ENCODE measurements around the gene ISG15.
"Not testable (repeated sequence)": the region's sequence is repeated elsewhere in the genome, so short reads cannot be mapped to it uniquely, and the experiment has no call there.

Gene ISG15

GRCh38 chr1:985126-985525, 28.2 kb upstream of the ISG15 start:
- H3K4me3 ChIP-seq (replicated peaks; ENCODE audit: low read depth, low read length) = no peak overlapping the region
- no peak for DNase-seq (ENCODE audit: low read depth)
- TF ChIP-seq CTCF (IDR thresholded peaks at IDR 0.05; ENCODE audit: low read length, missing control alignments) = no peak

GRCh38 chr1:988061-988460, 25.2 kb upstream of the ISG15 start:
- not testable (repeated sequence) for H3K4me3 ChIP-seq (replicated peaks; ENCODE audit: low read depth, low read length); DNase-seq (ENCODE audit: low read depth)

GRCh38 chr1:991275-991674, 22.0 kb upstream of the ISG15 start:
- not testable (repeated sequence) for H3K4me3 ChIP-seq (replicated peaks; ENCODE audit: low read depth, low read length); DNase-seq (ENCODE audit: low read depth)

GRCh38 chr1:991895-992294, 21.4 kb upstream of the ISG15 start:
- no peak overlapping the region for H3K4me3 ChIP-seq (replicated peaks; ENCODE audit: low read depth, low read length)
- DNase-seq (ENCODE audit: low read depth) = no peak

GRCh38 chr1:992362-992761, 20.9 kb upstream of the ISG15 start:
- DNase-seq (ENCODE audit: low read depth) = no peak
- no peak for TF ChIP-seq CTCF (IDR thresholded peaks at IDR 0.05; ENCODE audit: low read length, missing control alignments)

More at GRCh38 chr1:991895-992294, 21.4 kb upstream of the ISG15 start:
- TF ChIP-seq CTCF (IDR thresholded peaks at IDR 0.05; ENCODE audit: low read length, missing control alignments) = no peak

GRCh38 chr1:993379-993995, 19.8 kb upstream of the ISG15 start:
- H3K4me3 ChIP-seq (replicated peaks; ENCODE audit: low read depth, low read length) = no peak overlapping the region
- TF ChIP-seq CTCF (IDR thresholded peaks at IDR 0.05; ENCODE audit: low read length, missing control alignments) = no peak
- no peak for DNase-seq (ENCODE audit: low read depth)

More at GRCh38 chr1:992362-992761, 20.9 kb upstream of the ISG15 start:
- H3K4me3 ChIP-seq (replicated peaks; ENCODE audit: low read depth, low read length) = no peak overlapping the region

GRCh38 chr1:994546-994945, 18.8 kb upstream of the ISG15 start:
- H3K4me3 ChIP-seq (replicated peaks; ENCODE audit: low read depth, low read length); DNase-seq (ENCODE audit: low read depth): not testable (repeated sequence)

GRCh38 chr1:995665-996633, 17.3 kb upstream of the ISG15 start:
- TF ChIP-seq CTCF (IDR thresholded peaks at IDR 0.05; ENCODE audit: low read length, missing control alignments) = no peak
- H3K4me3 ChIP-seq (replicated peaks; ENCODE audit: low read depth, low read length) = no peak overlapping the region
- no peak for DNase-seq (ENCODE audit: low read depth)

All from fibroblast of pulmonary artery (primary cell).